Measurements from ENCODE around the gene CACNA2D3.

Gene CACNA2D3

GRCh38 chr3:54547051-54547450, 424.7 kb downstream of the CACNA2D3 start:
- no peak for DNase-seq

GRCh38 chr3:54547846-54548245, 425.5 kb downstream of the CACNA2D3 start:
- no peak for DNase-seq

GRCh38 chr3:54549607-54550220, 427.4 kb downstream of the CACNA2D3 start:
- no peak for DNase-seq

GRCh38 chr3:54550221-54550977, 428.0 kb downstream of the CACNA2D3 start:
- DNase-seq, result no peak

- no peak for DNase-seq
Measured at GRCh38 chr3:54556630-54557029, 434.3 kb downstream of the CACNA2D3 start.

GRCh38 chr3:54557538-54558428, 435.4 kb downstream of the CACNA2D3 start:
- DNase-seq, result no peak

- DNase-seq, result no peak
Measured at GRCh38 chr3:54563501-54564200, 441.3 kb downstream of the CACNA2D3 start.

- no peak for DNase-seq
Measured at GRCh38 chr3:54564374-54564925, 442.1 kb downstream of the CACNA2D3 start.

GRCh38 chr3:54565956-54566355, 443.6 kb downstream of the CACNA2D3 start:
- DNase-seq, result no peak

GRCh38 chr3:54567949-54568348, 445.6 kb downstream of the CACNA2D3 start:
- DNase-seq, result no peak

GRCh38 chr3:54570008-54570407, 447.7 kb downstream of the CACNA2D3 start:
- no peak for DNase-seq

- DNase-seq, result no peak
Measured at GRCh38 chr3:54572197-54572895, 450.0 kb downstream of the CACNA2D3 start.

- no peak for DNase-seq
Measured at GRCh38 chr3:54573858-54574257, 451.5 kb downstream of the CACNA2D3 start.

- no peak for DNase-seq
Measured at GRCh38 chr3:54574906-54575617, 452.7 kb downstream of the CACNA2D3 start.

- DNase-seq, result no peak
Measured at GRCh38 chr3:54575618-54575960, 453.2 kb downstream of the CACNA2D3 start.

- DNase-seq, result no peak
Measured at GRCh38 chr3:54577313-54577712, 455.0 kb downstream of the CACNA2D3 start.

- DNase-seq, result no peak
Measured at GRCh38 chr3:54578417-54578816, 456.1 kb downstream of the CACNA2D3 start.

- no peak for DNase-seq
Measured at GRCh38 chr3:54580453-54580852, 458.1 kb downstream of the CACNA2D3 start.

GRCh38 chr3:54582424-54582823, 460.1 kb downstream of the CACNA2D3 start:
- DNase-seq, result no peak

- DNase-seq, result no peak
Measured at GRCh38 chr3:54591157-54591556, 468.8 kb downstream of the CACNA2D3 start.

GRCh38 chr3:54593653-54594052, 471.3 kb downstream of the CACNA2D3 start:
- DNase-seq, result no peak

Measured in MV-4-11 (cell line).